Stimulated activated CD8-positive, alpha-beta memory T cell treated with anti-CD3 and anti-CD28 coated beads, Interleukin-4, amount 100 ng/mL, for 24 hours (primary cell): Measurements from ENCODE around the gene NXF1.
A peak's percentile ranks its signal among the peaks of the same experiment; 100 is the strongest.
"Not testable (repeated sequence)": the region's sequence is repeated elsewhere in the genome, so short reads cannot be mapped to it uniquely, and the experiment has no call there.

Experiments
- DNase-seq: peaks from one replicate; pipeline ENCODE4 v3.0.0-alpha.2; 2020; ENCODE audit warnings: low read depth

The NXF1 gene

GRCh38 chr11:62805076-62805892 is at the start of gene NXF1:
NXF1 (minus strand) TSS chr11:62805440; CDS start chr11:62805356, 84 bp downstream.
- DNase-seq: peak; percentile 91

DNA sequence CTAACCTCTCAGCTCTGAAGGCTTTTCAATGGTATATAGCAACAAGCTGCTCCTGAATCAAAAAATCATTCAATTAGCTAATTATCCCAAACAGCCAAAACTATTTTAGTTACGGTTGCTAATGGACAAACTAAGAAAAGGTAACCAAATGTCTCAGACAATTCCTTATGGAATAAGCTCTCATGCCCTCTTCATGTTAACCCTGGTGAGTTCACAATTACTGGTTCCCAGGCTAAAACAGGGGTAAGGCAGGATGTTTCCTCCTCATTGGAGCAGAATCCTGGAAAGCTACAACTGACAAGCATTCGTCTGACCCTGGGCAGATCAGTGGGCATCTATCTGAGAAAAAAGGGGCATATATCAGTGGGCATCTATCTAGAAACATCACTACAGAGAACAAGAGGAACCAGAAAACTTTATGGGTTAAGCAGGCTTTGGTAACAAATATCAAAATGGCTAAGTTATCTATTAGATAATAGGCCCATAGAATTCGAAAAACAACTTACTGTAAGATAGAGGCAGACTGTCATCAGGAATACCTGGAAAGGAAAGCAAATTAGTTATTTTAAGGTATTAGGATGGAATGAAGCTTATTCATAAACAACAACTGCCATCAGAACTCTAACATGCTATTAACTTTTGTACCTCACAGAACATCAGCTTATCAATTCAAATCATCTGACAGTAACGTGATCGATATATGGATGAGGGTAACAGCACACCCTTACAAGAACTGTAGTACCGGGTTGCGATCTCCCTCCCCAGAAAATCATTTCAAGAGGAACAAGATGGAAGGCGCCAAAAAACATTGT is 49.0 kb upstream of the NXF1 start:
- DNase-seq: no peak

GRCh38 chr11:62853279-62853965 is 48.2 kb upstream of the NXF1 start:
- DNase-seq: no peak

DNA sequence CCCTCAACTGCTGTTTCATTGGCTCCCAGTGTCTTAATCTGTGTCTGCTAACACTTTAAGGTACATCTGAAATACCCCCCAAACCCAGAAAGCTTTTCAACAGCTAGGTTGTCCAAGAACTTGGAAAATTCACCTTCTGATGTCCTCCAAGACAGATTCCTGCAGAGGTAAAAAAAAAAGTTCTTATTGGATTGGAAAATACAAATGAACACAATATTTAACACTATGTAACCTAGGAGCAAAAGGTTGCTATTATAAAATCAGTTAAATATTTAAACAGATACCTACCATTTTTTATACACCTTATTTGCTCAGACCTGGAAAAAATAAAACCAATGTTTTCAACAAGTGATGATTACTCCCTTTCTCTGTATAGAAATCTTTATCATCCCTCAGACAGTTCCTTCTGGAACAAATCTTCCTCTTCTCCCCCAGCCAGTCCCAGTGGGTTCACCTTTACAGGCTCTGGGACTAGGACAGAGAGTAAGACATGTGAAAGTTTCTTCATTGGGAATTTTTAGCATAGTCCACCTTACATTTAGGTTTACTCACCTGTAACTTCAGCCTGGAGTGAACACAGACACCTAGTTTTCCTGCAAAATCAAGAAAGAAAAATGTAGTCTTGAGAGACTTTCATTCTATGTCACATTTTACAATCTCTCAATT is 47.4 kb upstream of the NXF1 start:
- DNase-seq: no peak

DNA sequence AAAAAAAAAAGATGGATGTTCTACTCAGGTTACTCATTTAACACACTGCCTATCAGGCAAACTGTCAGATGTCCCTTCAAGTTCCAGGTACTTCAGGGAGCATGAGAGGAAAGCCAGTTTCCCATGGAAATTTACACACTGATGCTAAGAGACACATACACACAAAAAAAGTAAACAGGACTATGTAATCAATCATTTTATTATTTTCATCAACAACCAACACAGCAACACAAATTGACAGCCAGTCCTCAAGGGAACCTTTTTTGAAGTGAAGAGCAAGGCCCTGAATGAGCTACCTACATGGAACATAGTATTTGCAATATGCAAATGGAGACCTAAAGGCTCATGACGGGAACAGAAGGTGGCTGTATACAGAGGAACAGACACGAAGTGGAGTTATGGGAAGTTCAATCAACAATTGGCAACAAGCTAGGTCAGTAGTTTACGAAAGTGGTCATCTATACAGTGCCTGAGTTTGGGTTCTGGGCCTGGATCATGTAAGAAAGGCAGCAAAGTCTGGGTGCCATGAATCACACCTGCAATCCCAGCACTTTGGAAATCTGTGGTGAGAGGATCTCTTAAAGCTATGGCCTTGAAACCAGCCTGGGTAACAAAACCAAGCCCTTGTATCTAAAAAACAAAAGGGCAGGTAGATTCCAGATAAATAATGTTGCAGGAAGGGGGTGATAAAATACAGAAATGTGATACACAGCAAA is 46.7 kb upstream of the NXF1 start:
- no peak for DNase-seq

DNA sequence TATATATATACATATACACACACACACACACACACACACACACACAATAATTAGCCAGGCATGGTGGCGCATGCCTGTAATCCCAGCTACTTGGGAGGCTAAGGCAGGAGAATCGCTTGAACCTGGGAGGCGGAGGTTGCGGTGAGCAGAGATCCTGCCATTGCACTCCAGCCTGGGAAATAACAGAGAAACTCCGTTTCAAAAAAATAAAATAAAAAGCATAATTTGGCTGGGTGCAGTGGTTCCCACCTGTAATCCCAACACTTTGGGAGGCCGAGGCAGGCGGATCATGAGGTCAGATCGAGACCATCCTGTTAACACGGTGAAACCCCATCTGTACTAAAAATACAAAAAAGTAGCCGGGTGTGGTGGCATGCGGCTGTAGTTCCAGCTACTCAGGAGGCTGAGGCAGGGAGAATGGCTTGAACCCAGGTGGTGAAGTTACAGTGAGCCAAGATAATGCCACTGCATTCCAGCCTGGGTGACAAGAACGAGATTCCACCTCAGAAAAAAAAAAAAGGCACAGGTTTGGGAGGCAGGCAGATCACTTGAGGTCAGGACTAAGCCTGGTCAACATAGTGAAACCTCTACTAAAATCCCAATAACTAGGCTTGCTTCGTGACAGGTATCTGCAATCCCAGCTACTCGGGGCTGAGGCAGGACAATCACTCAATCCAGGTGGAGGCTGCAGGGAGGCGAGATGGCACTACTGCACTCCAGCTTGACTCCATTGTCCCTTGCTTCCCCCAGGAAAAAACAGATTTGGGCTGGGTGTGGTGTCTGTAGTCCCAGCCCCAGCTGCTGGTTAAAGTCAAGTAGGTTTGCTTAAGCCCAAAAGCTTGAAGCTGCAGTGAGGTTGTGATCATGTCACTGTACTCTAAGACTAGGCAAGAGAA is 45.9 kb upstream of the NXF1 start:
- DNase-seq: no peak

GRCh38 chr11:62847767-62848314 is 42.6 kb upstream of the NXF1 start:
- no peak for DNase-seq

DNA sequence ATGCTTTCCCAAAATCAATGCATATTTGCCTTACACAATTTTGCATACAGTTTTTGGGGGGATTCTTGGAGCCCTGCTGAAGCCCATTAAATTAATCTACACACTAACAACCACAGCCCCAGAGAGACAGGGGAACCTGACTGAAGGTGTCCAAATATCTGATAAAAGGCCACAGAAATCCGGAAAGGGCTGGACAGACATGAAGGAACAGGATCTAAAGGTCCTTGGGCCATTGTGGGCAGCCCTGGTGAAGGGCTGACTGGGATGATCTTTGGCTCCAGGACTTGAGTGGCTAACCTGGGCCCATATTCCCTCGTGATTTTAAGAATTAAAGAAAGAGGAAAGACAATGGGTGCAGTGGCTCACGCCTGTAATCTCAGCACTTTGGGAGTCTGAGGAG is 40.9 kb upstream of the NXF1 start:
- no peak for DNase-seq

DNA sequence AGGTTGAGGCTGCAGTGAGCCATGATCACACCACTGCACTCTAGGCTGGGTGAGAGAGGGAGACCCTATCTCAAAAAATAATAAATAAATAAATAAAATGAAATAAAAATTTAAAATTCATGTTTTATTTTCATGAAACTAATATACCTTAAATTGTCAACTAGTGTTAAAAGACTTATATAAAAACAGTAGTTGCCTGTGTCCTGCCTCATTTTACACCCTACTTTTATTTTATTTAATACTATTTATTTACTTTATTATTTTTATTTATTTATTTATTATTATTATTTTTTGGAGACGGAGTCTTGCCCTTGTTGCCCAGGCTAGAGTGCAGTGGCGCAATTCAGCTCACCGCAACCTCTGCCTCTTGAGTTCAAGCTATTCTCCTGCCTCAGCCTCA is 38.9 kb upstream of the NXF1 start:
- no peak for DNase-seq

DNA sequence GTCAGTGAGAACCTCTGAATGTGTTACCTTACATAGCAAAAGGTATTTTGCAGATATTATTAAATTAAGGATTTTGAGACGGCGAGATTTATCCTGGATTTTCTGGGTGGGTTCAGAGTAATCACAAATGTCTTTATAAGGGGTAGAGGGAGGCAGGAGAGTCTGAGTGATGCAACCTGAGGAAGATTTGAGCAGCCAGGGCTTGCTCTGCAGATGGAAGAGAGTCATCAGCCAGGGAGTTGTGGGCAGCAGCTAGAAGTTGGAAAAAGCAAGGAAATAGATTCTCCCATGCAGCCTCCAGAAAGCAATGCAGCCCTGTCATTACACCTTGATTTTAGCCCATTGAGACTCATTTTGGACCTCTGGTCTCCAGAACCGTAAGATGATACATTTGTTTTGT is 38.2 kb upstream of the NXF1 start:
- no peak for DNase-seq

GRCh38 chr11:62842891-62843290 is 37.7 kb upstream of the NXF1 start:
- not testable (repeated sequence) for DNase-seq

DNA sequence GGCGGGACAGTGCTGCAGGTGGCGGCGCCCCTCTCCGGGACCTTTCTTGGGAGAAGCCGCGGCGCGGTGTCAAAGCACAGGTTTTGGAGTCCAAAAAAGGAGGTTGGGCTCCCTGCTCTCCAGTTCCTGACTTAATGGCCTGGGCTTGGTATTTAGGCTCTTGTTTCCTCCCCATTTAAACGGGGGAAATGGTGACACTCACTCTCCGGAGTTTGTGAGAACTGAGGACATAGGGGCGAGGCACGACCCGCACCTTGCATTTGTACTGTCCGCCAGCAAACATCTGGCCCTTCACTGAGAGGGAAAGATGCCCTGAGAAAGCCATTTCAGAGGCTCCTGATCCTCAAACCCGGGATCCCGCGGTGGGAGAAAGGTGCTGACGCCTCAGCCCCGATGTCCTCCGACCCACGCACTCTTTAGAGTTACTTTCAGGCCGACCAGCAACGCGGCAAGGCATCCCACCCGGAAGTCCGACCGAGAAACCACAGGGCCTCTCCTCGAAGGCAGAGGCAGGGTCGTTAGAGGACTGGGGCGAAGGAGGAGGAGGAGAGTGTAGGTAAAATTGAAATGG is 37.0 kb upstream of the NXF1 start:
- DNase-seq: no peak

DNA sequence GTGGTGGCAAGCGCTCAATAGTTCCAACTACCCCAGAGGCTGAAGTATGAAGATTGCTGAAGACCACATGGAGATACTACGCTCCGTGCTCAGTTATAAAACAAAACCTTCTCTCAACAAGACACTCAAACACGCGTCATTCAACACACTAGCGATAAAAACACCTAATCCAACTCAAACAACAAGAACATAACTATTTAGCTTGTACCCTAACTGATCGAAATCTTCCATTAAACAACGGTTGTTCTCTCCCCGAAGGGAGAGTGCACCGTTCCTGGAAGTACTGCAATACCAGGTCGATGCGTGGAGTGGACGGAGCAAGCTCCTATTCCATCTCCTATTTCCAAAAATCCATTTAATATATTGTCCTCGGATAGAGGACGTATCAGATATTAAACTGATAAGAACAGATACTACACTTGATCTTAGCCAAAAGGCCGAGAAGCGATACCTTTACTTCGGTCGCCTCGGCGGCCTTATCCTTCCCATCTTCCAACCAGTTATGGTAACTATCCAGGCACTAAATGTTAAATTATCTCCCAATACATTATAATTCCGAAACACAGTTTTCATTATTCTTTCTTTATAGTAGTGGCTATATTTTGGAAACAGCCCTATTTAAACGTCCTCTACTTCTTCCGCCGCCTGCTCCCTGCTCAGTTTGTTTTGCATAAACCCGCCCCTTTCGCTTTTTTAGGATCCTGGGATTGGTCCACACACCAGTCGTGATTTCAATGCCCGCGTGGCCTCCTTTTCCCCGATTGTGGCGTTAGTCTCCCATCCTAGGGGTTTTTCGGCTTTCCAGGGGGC is 36.3 kb upstream of the NXF1 start:
- DNase-seq: peak; percentile 55

GRCh38 chr11:62840721-62841360 is 35.6 kb upstream of the NXF1 start:
- DNase-seq: peak; percentile 75

- peak; percentile 87 for DNase-seq
Observed at GRCh38 chr11:62839050-62839945, 34.1 kb upstream of the NXF1 start, which contains the start of gene WDR74. WDR74 (minus strand) TSS chr11:62839590; CDS start chr11:62839570, 20 bp downstream.

DNA sequence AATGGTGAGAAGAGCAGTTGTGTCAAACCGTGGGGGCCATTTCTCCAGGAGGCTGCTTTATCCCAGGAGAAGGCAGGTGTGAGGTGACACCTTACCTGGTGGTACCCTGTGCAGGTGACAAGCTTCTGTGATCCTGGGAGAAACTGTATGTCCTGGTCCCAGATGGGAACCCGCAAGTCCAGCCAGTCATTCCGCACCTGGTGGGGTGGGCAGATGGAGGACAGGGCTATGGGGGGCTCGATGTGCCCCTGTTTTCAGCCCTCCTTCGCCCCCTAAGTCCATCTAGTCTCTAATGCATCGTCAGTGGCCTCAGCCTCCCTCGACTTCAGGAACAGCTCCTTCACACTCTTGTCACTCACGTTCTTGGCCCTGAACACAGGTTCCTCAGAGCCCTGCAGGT is 30.1 kb upstream of the NXF1 start:
- no peak for DNase-seq
